HG03442 (cell line): ENCODE data around the gene PNPLA5.
"Not testable (repeated sequence)": the region's sequence is repeated elsewhere in the genome, so short reads cannot be mapped to it uniquely, and the experiment has no call there.

Experiments
- ATAC-seq: cut with Tn5 transposase; IDR thresholded peaks from one replicate; pipeline ENCODE4 v1.9.1; 2021; ENCODE audit warnings: mild to moderate bottlenecking, moderate library complexity; ENCODE audit not compliant: unreplicated experiment

PNPLA5 gene, protein sequence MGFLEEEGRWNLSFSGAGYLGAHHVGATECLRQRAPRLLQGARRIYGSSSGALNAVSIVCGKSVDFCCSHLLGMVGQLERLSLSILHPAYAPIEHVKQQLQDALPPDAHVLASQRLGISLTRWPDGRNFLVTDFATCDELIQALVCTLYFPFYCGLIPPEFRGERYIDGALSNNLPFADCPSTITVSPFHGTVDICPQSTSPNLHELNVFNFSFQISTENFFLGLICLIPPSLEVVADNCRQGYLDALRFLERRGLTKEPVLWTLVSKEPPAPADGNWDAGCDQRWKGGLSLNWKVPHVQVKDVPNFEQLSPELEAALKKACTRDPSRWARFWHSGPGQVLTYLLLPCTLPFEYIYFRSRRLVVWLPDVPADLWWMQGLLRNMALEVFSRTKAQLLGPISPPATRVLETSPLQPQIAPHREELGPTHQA

GRCh38 chr22:43891360-43892182 lies at the start of gene PNPLA5:
PNPLA5 (minus strand) TSS chr22:43892013; CDS start chr22:43891880, 133 bp downstream.
- no peak for ATAC-seq

GRCh38 chr22:43941449-43941848 lies 49.6 kb upstream of the PNPLA5 start:
- no peak for ATAC-seq

DNA sequence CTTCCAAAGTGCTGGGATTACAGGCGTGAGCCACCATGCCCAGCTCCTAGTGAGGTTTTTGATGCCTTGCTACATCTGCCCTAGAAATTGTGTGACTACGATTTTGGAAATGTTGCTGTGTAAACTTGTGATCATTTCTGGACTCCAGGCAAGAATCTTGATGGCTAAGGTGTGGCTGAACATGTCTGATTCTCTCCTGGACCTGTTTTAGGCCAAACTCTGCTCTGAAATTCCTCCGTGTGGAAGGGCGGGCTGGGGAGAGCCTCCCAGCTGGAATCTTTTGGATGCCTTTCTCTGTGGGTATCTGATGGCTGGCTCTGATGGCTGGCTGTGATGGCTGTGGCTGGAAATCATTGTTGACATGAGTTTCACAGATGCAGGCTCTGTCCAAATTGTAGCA lies 40.0 kb upstream of the PNPLA5 start:
- no peak for ATAC-seq

DNA sequence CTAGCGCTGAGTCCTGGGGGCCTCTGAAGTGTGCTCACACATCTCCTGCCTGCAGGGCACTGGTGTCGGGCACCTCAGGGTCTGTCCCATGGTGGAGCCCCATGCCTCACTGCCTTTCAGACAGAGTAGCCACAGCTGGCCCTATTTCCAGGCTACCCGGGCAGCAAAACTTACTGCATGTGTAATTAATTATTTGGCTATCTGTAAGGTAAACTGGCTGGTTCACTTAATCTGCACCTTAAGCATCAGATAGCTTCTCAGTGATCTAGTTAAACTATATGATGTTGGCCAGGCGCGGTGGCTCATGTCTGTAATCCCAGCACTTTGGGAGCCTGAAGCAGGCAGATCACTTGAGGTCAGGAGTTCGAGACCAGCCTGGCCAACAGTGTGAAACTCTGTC lies 37.1 kb upstream of the PNPLA5 start:
- ATAC-seq: no peak

- no peak for ATAC-seq
These were observed 36.7 kb upstream of the PNPLA5 start for GRCh38 chr22:43928468-43928867.

GRCh38 chr22:43926349-43926710 lies 34.5 kb upstream of the PNPLA5 start:
- no peak for ATAC-seq

DNA sequence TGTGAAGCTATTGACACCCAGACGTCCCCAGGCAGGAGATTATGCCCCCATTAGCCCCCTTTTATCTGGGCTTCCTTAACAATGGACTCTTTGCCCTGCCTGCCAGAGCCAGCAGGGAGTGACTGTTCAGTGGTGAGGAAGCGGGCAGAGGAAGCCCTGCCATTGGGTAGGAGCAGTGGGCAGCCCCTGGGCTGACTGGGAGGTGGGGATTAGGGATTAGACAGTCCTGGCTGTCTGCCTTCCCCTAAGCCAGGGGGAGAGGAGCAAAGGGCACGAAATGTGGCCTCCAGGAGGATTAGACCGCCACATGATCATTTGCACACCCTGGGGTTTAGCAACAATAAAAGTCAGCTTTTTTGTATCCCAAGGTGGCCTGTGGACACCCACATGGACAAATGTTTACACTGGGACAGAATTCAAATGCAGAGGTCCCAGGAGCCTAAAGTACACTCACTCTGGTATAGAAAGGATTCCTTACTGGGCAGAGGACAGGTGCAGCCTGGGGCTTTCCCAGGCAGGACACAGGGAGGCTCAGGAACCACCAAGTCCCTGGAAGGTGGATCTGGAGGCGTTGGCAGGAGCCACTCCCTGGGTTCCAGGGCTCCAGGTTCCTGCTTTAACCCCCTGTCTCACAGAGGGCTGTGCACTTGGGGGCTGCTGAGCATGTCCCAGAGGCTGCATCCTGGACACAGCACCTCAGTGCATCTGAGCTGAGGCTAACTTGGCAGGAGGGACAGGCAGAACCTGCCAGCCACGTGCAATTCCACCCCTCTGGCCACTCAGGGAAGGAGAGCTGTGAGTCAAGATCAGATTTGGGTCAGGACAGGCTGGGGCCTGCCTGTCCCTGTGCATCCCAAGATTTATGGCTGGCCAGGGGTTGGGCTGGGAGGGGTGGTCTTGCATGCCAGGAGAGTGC lies 33.9 kb upstream of the PNPLA5 start:
- ATAC-seq: no peak

DNA sequence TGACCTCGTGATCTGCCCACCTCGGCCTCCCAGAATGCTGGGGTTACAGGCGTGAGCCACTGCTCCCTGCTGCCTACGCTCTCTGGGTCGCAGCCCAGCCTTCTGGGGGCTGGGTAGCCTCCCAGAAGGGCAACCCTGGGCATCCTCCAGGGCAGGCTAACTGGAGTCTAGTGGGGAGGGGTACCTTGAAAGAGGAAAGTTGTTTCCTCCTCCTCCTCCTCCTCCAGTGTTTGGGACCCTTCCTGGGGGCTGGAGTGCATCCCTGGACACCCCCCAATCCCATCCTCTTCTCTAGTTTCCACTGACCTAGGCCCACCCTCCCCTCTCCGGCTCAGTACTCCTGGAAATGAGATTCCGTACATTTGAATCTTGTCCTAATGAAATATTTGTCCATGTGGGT lies 33.1 kb upstream of the PNPLA5 start:
- ATAC-seq: no peak

GRCh38 chr22:43923631-43924464 lies 32.0 kb upstream of the PNPLA5 start, which contains the start of gene PNPLA3:
PNPLA3 (plus strand) TSS chr22:43923805; CDS start chr22:43923912, 107 bp downstream.
- no peak for ATAC-seq

DNA sequence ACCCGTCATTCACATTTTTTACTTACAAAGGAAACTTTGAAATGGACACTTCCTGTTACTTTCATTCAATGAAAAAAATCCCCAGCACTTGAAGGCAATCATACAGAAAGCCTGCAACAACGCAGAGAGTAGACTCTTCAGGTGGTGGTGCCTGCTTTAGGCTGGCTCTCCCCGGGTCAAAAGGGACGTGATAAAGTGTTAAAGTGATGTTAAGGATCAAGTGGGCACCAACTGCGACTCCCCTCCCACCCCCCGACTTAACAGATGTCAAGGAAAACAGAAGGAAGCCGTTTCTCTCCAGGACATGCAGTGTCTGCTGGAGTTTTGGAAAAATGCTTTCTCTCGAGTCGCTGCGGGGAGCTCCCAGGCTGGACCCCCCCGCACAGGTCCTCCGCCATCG lies 31.4 kb upstream of the PNPLA5 start:
- ATAC-seq: no peak

DNA sequence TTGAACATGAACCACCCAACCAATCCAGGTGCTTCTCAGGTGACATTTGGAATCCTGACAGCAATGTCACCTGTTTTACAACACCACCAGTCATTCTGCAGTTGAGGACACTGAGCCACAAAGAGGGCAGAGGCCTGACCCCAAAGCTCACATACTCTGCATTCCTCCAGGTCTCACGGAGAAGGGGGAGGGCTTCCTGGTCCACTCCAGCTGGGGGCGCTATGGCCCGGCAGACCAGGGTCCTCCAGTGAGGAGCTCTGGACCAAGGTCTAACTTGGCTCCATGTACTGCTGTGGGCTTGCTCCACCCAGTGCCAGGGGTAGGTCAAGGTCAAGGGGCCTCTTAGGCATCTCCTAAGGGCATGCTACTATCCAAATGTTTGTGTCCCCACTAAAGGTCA lies 30.3 kb upstream of the PNPLA5 start:
- ATAC-seq: no peak

DNA sequence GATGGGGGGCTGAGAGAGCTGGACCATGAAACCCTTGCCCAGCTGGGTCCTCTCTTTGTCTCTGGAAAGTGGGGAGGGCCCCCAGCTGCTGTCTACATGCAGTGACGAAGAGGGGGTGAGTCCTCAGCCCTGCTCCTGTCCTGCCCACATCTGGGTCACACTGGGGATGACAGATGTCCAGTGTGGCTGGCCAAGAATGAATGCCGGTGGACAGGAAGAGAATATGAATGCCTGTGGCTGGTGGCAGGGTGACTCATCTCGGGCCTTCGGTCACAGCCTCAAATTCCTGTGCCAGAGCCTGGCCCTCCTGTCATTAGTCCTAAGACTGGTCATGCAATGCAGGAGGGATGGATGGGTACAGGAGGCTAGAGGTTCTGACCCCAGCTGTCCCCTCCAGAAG lies 29.6 kb upstream of the PNPLA5 start:
- ATAC-seq: no peak

DNA sequence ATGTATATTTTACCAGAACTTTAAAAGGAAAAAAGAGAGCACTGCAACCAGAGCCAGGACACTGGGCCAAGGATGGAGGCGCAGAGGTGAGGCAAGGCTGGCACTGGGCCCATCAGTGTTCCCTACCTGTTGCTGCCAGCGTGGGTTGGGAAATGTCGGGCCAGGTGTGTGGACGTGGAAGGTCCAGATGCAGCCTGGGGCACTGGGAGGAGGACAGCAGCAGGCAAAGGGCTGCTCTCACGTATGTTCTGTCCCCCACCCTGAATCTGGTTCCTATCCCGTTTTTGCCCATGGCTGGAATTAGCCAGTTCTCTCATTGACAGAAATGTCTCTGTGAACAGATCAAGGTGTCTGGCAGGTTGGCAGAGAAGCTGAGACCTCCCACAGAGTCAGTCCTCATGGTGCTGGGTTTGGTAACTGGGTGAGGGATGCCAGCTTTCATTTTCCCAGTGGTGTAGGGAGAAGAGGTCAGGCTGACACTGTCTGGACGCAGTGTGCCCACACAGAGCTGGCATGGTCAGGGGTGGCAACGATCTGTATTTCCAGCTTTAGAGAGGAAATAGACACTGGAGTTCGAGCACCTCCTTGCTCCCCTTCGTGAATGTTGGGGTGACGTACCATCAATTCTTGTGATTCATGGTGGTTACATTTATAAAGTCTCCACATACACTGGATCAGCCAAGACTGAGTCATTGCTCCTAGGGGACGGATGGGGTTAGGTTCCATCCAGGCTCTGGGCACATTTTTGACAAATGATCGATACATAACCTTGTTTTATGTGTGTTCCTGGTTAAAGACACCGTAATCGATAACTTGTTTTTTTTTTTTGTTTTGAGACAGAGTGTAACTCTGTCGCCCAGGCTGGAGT lies 27.5 kb upstream of the PNPLA5 start:
- ATAC-seq: no peak

DNA sequence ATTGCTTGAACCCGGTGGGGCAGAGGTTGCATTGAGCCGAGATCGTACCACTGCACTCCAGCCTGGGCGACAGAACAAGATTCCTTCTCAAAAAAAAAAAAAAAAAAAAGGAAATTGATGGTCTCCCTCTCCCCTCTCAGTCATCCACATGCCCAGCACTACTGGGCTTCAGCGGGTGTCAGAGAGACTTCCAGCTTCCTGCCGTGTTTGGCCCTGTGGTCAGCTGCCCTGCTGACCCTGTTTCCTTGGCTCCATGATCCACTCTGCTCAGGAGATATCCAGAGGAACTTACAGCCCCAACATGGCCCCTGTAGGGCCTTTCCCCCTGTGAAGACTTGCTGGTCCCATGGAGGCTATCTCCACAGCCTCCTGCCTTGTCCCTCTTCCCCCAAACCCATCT lies 25.7 kb upstream of the PNPLA5 start:
- ATAC-seq: no peak

DNA sequence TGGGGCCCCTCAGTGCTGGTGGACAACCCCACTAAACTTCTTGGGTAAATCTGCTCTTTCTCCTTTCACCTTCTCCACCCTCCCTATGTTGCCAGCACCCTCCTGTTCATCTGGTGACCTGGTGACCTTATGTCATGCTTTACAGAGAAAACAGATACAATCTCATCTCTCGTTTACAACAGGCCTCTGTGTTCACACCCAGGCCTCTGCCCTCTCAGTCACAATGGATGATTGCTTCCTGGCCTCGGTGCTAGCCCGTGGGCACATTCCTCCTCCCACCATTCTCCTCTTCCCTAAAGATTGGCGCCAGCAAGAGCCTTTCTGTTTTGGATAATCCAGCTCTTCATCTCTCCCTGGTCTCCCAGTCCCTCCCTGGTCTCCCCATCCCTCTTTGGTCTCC lies 19.5 kb upstream of the PNPLA5 start:
- no peak for ATAC-seq

GRCh38 chr22:43910178-43910695 lies 18.4 kb upstream of the PNPLA5 start:
- no peak for ATAC-seq

DNA sequence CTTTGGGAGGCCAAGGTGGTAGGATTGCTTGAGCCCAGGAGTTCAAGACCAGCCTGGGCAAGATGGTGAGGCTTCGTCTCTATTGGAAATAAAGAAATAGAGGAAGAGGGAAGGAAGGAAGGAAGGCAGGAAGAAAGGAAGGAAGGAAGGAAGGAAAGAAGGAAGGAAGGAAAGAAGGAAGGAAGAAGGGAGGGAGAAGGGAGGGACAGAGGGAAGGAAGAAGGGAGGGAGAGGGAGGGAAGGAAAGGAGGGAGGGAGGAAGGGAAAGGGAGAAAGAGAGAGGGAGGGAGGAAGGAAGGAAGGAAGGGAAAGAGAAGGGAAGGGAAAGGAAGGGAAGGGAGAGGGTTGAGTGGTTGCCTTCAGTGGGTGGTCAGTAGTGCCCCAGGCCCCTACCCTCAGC lies 17.9 kb upstream of the PNPLA5 start:
- ATAC-seq: no peak

DNA sequence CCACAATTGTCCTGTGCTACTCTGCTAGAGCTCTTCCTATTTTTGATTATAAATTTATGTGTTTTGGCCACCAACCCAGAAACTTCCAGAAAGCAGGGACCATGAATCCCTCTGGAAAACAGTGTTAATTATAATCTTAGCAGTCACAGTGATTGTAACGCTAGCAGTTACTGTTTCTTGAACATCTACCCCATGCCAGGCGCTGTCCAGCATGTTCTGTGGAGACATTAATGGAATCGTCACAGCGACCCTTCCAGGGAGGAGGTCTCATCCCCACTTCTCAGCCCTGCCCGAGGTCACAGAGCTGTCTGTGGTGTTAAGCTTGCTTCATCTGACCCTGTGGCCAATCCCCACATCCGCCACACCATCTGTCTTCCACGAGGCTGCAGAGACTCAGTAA lies 13.9 kb upstream of the PNPLA5 start:
- no peak for ATAC-seq

GRCh38 chr22:43904412-43904811 lies 12.6 kb upstream of the PNPLA5 start:
- ATAC-seq: not testable (repeated sequence)
